BJ (cell line): ENCODE measurements around the gene IGF2BP3. TPM values are rescaled to one million over a fixed set of nuclear protein-coding genes. Genes with fewer than 3 reads are reported as not detected.

Experiments used
- CTCF ChIA-PET: fragments of 350-600 bp; formaldehyde crosslinking; extraction: SDS; loops from one replicate; lab custom pipeline; 2021; ENCODE audit warnings: antibody characterized with exemption, inconsistent platforms; lab: Yijun Ruan, JAX
- POLR2A ChIA-PET: fragments of 300-600 bp; sonication (Branson Sonifier 250); formaldehyde crosslinking; extraction: SDS; loops from one replicate; lab custom pipeline; 2021; ENCODE audit warnings: antibody characterized with exemption; lab: Charles Lee
- DNase-seq: peaks from one replicate; pipeline ENCODE4 v3.0.0-alpha.2; 2011; ENCODE audit warnings: low read depth
- H3K27me3 ChIP-seq: 2 replicates; pipeline ENCODE4 v1.6.0; 2011; ENCODE audit warnings: low read length; ENCODE audit not compliant: control insufficient read depth, insufficient read depth
- H3K36me3 ChIP-seq: 2 replicates; pipeline ENCODE4 v1.5.1; 2011; ENCODE audit warnings: low read length; ENCODE audit not compliant: control insufficient read depth, insufficient read depth
- H3K4me3 ChIP-seq: 2 replicates; pipeline ENCODE4 v1.5.1; 2011; ENCODE audit warnings: low read depth, mild to moderate bottlenecking, control low read depth, low read length
- polyA plus RNA-seq: library from polyadenylated mRNA; depleted of rRNA; stranded (reverse); fragments of >200 nt; gene quantifications from 2 replicates; pipeline ENCODE4 v1.2.3, GENCODE V29; 2011
- TF ChIP-seq, protein P1 (sequence below): IDR thresholded peaks from 2 replicates; pipeline ENCODE4 v1.5.1; 2011; ENCODE audit warnings: low read depth, mild to moderate bottlenecking, control low read depth, inconsistent platforms, low read length, moderate library complexity; ENCODE audit not compliant: insufficient read depth

IGF2BP3 gene
- polyA plus RNA-seq, 1 experiment, result 14.4 TPM

GRCh38 chr7:23279819-23280525 lies 190.3 kb downstream of the IGF2BP3 start:
- POLR2A ChIA-PET, result no interaction called here
- Histone ChIP-seq H3K36me3 (no peaks in the 10 kb centered on the region), H3K27me3 (no peaks in the 10 kb centered on the region), H3K4me3 (no peak overlapping the region)
- TF ChIP-seq, protein P1, sequence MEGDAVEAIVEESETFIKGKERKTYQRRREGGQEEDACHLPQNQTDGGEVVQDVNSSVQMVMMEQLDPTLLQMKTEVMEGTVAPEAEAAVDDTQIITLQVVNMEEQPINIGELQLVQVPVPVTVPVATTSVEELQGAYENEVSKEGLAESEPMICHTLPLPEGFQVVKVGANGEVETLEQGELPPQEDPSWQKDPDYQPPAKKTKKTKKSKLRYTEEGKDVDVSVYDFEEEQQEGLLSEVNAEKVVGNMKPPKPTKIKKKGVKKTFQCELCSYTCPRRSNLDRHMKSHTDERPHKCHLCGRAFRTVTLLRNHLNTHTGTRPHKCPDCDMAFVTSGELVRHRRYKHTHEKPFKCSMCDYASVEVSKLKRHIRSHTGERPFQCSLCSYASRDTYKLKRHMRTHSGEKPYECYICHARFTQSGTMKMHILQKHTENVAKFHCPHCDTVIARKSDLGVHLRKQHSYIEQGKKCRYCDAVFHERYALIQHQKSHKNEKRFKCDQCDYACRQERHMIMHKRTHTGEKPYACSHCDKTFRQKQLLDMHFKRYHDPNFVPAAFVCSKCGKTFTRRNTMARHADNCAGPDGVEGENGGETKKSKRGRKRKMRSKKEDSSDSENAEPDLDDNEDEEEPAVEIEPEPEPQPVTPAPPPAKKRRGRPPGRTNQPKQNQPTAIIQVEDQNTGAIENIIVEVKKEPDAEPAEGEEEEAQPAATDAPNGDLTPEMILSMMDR, result no peak
- DNase-seq, result no peak
- CTCF ChIA-PET, result interaction anchor here (0.6 to 3.7 kb wide), 7 partner anchors 9 to 176 kb away, joined by 3 to 9 read pairs (median 4); no protein-coding TSS in a partner anchor

DNA sequence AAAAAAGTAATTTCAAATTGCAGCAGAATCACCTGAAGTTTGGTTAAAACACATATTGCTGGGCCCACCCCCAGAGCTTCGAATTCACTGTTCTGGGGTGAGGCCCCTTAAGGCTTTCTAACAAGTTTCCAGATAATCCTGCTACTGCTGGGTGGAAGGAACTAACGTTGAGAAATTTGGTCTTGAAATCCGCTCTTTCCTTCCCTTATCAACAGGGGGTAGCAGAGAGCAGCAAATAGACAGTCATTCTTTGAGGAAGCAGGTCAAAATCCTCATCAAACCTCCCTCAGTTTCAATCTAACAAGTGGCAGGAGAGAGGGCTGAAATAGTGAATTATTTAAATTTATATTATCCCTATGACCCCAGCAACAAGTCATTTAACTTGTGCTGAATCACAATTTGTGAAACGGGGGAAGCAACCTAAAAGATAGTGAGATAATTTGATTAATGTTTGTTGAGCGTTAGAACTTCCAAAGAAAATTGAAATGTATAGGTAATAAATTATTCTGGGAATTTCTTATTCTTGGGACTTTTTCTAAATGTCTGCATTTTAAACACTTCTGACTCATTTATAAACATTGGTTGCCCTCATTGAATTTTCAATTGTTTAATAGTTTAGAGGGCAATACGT lies 192.8 kb downstream of the IGF2BP3 start:
- Histone ChIP-seq H3K27me3 (no peaks in the 10 kb centered on the region), H3K4me3 (no peak overlapping the region), H3K36me3 (no peaks in the 10 kb centered on the region)
- ChIA-PET CTCF (interaction anchor here (0.6 to 2.5 kb wide), 12 partner anchors 11 to 288 kb away, joined by 3 to 12 read pairs (median 4); no protein-coding TSS in a partner anchor), POLR2A (no interaction called here)
- DNase-seq, result no peak
- TF ChIP-seq, protein P1, result peak; percentile 82

GRCh38 chr7:23276947-23277346 lies 193.3 kb downstream of the IGF2BP3 start:
- CTCF ChIA-PET, result interaction anchor here (0.6 to 1.7 kb wide), 14 partner anchors 9 to 435 kb away, joined by 3 to 12 read pairs (median 4); no protein-coding TSS in a partner anchor
- H3K4me3 ChIP-seq, result no peak overlapping the region
- H3K36me3 ChIP-seq, result no peaks in the 10 kb centered on the region
- no peak for DNase-seq
- H3K27me3 ChIP-seq, result no peaks in the 10 kb centered on the region
- TF ChIP-seq, protein P1, result no peak
- POLR2A ChIA-PET, result no interaction called here

GRCh38 chr7:23276376-23276775 lies 193.9 kb downstream of the IGF2BP3 start:
- POLR2A ChIA-PET, result no interaction called here
- CTCF ChIA-PET, result interaction anchor here (0.7 to 1.7 kb wide), 14 partner anchors 8 to 436 kb away, joined by 3 to 12 read pairs (median 4); no protein-coding TSS in a partner anchor
- no peak for DNase-seq
- Histone ChIP-seq H3K27me3 (no peaks in the 10 kb centered on the region), H3K36me3 (no peaks in the 10 kb centered on the region), H3K4me3 (no peak overlapping the region)
- TF ChIP-seq, protein P1, result 0 out of 2 replicates have a peak, but pooled peaks have one; percentile 18

- TF ChIP-seq, protein P1, result no peak
- H3K4me3 ChIP-seq, result no peak overlapping the region
- ChIA-PET CTCF (interaction anchor here (1.1 to 1.7 kb wide), 9 partner anchors 10 to 264 kb away, joined by 3 to 12 read pairs (median 4); no protein-coding TSS in a partner anchor), POLR2A (no interaction called here)
- H3K36me3 ChIP-seq, result no peaks in the 10 kb centered on the region
- H3K27me3 ChIP-seq, result no peaks in the 10 kb centered on the region
- no peak for DNase-seq
Measured at GRCh38 chr7:23275912-23276311, 194.4 kb downstream of the IGF2BP3 start.
